ENCODE results near the gene LRAT.

Gene LRAT

DNA sequence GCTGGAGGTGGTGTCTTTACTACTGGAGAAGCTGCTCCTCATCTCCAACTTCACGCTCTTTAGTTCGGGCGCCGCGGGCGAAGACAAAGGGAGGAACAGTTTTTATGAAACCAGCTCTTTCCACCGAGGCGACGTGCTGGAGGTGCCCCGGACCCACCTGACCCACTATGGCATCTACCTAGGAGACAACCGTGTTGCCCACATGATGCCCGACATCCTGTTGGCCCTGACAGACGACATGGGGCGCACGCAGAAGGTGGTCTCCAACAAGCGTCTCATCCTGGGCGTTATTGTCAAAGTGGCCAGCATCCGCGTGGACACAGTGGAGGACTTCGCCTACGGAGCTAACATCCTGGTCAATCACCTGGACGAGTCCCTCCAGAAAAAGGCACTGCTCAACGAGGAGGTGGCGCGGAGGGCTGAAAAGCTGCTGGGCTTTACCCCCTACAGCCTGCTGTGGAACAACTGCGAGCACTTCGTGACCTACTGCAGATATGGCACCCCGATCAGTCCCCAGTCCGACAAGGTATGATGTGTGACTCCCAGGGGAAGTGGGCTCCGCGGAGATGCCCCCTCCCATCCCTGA lies 634 bp downstream of the LRAT start:
- TF ChIP-seq POLR2AphosphoS5 (IDR thresholded peaks at IDR 0.05; ENCODE audit: low read depth, low read length) (no peak), TAF1 (IDR thresholded peaks at IDR 0.05; ENCODE audit: borderline replicate concordance, insufficient read depth, low read length) (no peak)

DNA sequence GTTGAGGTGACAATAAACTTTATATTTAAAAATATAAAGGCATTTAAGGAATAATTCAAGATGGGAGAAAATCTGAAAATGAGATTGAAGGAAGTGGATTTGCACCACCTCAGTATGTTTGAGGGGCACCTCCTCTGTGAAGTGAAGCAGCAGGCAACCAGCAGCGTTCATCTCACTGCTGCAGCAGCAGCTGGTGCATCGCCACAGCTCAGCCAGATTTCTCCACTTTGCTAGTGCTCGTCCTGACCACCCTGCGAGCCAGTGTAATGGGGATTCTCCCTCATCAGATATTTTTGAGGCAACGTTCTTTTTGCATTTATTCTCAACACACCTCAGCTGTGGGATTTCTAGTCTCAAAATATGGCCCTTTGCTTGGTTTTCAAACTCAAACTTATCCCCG lies 13.9 kb downstream of the LRAT start:
- TF ChIP-seq TAF1 (IDR thresholded peaks at IDR 0.05; ENCODE audit: borderline replicate concordance, insufficient read depth, low read length), result no peak
- no peak for TF ChIP-seq REST (IDR thresholded peaks at IDR 0.05; ENCODE audit: insufficient read depth in 1 of 2, low read depth in 2 of 2, low read length in 2 of 2)

DNA sequence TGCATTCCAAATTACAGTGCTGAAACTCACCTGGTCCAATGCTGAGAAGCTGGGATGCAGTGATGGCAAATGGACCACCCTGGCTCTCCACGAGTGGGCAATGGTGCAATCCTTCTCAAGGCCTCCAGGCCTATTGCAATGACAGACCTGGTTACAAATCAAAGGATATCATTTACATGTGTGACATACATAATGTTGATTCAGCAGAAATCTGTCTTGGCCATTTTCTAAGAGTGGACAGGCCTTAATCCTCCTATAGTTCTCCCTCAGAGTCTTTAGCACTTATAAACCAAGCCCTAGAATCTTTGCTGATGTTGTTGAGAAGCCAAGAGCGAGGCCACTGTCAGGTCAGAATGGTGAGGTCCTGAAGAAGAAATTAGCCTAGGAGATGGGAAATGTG lies 17.1 kb downstream of the LRAT start:
- no peak for TF ChIP-seq REST (IDR thresholded peaks at IDR 0.05; ENCODE audit: insufficient read depth in 1 of 2, low read depth in 2 of 2, low read length in 2 of 2)
- no peak for TF ChIP-seq SIN3A (IDR thresholded peaks at IDR 0.05; ENCODE audit: borderline replicate concordance, insufficient read depth, low read length)

DNA sequence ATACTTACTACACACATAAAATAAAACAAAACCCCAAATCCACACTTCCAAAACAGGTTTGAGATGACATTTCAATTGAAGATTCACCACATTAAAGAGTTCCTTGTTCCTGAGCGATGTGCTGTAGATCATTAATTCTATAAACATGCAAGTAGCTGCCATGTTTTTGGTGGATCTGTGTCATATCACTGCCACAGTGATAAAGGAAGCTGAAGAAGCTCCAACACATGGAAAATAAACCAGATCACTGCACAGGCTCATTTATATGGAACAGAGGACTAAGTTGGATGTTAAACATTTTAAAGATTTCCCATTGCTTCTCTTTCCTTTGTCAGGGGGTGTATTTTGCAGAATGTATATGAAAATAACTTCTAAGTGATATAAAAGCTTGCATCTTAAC lies 34.5 kb downstream of the LRAT start:
- TF ChIP-seq FOXP2 (optimal IDR thresholded peaks at IDR 0.05; ENCODE audit: borderline replicate concordance, extremely low read depth, extremely low read length, insufficient read depth), result no peak
- TF ChIP-seq TAF1 (IDR thresholded peaks at IDR 0.05; ENCODE audit: borderline replicate concordance, insufficient read depth, low read length), result no peak
- TF ChIP-seq REST (IDR thresholded peaks at IDR 0.05; ENCODE audit: insufficient read depth in 1 of 2, low read depth in 2 of 2, low read length in 2 of 2), result no peak
- TF ChIP-seq SIN3A (IDR thresholded peaks at IDR 0.05; ENCODE audit: borderline replicate concordance, insufficient read depth, low read length), result no peak
- TF ChIP-seq POLR2AphosphoS5 (IDR thresholded peaks at IDR 0.05; ENCODE audit: low read depth, low read length), result no peak

DNA sequence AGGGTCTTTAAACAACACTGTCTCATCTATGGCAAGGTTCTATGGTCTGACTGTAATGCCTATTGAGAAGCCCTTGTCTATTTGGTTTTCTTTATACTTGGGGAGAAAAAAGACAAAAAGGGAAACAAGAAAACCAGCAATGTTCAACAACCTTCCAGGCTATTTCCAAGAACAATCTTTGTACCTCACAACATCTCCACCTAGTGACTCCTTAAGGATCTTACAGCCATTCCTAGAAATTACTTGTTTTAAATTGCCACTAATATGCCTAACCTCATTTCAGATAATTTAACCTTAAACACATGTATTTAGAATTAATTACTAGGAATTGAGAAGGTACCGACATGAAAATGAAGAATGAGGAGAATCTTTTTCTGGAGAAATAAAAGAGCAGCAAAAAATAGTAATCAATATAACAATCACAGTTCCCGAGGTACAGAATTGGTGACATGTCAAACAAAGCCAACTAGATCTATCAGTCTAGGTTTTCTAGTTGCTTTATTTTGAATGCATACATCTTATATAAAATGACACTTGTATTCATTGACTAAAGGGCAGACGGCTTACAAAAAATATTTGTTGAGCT lies 35.7 kb downstream of the LRAT start:
- TF ChIP-seq SIN3A (IDR thresholded peaks at IDR 0.05; ENCODE audit: borderline replicate concordance, insufficient read depth, low read length) (no peak), FOXP2 (optimal IDR thresholded peaks at IDR 0.05; ENCODE audit: borderline replicate concordance, extremely low read depth, extremely low read length, insufficient read depth) (no peak), TAF1 (IDR thresholded peaks at IDR 0.05; ENCODE audit: borderline replicate concordance, insufficient read depth, low read length) (no peak), POLR2AphosphoS5 (IDR thresholded peaks at IDR 0.05; ENCODE audit: low read depth, low read length) (no peak), REST (IDR thresholded peaks at IDR 0.05; ENCODE audit: insufficient read depth in 1 of 2, low read depth in 2 of 2, low read length in 2 of 2) (no peak)
